Forelimb muscle (tissue), 1 donor: ENCODE results near the gene SLC25A39. TPM values are rescaled to one million over a fixed set of nuclear protein-coding genes. Genes with fewer than 3 reads are reported as not detected.
"Not testable (repeated sequence)": the region's sequence is repeated elsewhere in the genome, so short reads cannot be mapped to it uniquely, and the experiment has no call there.

Source experiments
- DNase-seq: peaks from one replicate; pipeline ENCODE4 v3.0.0-alpha.2; 2013; ENCODE audit warnings: low read depth
- polyA plus RNA-seq: library from polyadenylated mRNA; unstranded; fragments of 120-200 nt; gene quantifications from one replicate; pipeline ENCODE4 v1.2.1, GENCODE V29; 2013; ENCODE audit not compliant: insufficient read length

SLC25A39 gene
- polyA plus RNA-seq, 1 donor, result 54.3 TPM

GRCh38 chr17:44354582-44355561 lies 30.2 kb upstream of the SLC25A39 start:
- no peak for DNase-seq

- no peak for DNase-seq
Observed at GRCh38 chr17:44353672-44354331, 29.2 kb upstream of the SLC25A39 start.

DNA sequence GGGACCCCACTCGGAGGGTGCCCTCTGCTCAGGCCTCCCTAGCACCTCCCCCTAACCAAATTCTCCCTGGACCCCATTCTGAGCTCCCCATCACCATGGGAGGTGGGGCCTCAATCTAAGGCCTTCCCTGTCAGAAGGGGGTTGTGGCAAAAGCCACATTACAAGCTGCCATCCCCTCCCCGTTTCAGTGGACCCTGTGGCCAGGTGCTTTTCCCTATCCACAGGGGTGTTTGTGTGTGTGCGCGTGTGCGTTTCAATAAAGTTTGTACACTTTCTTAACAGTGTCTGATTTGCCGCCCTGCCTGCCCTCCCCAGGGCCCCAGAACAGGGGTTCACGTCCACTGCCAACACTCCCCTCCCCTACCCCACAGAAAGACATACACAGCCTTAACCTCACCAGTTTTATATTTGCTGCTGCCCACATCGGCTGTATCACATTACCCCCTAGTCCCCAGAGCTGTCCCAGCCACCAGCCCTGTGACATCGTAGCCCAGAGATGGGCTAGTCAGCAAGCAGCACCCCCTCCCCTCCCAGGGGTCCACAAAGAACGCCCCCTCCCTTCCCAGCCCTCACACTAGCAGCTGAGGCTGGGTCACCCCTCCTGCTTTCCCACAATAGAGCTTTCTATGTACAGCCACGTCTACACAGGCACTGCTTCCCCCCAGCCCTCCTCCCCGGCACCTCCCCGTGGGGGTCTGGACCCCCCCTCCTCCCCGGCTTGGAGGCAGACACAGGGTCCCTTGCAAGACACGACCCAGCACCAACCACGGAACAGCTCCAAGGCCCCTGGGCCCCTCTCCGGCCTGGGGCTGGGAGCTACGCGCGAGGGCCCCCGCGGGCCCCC lies 28.4 kb upstream of the SLC25A39 start:
- DNase-seq, result no peak

GRCh38 chr17:44351961-44352827 lies 27.6 kb upstream of the SLC25A39 start:
- no peak for DNase-seq

DNA sequence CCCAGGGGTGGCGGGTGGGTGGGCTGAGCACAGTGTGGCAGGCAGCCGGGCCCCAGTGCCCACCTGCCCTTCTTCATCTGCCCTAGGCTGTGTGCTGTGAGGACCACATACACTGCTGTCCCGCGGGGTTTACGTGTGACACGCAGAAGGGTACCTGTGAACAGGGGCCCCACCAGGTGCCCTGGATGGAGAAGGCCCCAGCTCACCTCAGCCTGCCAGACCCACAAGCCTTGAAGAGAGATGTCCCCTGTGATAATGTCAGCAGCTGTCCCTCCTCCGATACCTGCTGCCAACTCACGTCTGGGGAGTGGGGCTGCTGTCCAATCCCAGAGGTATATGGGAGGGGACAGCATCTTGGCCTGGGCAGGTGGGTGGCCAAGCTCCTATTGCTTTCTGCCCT lies 26.8 kb upstream of the SLC25A39 start:
- DNase-seq, result no peak

DNA sequence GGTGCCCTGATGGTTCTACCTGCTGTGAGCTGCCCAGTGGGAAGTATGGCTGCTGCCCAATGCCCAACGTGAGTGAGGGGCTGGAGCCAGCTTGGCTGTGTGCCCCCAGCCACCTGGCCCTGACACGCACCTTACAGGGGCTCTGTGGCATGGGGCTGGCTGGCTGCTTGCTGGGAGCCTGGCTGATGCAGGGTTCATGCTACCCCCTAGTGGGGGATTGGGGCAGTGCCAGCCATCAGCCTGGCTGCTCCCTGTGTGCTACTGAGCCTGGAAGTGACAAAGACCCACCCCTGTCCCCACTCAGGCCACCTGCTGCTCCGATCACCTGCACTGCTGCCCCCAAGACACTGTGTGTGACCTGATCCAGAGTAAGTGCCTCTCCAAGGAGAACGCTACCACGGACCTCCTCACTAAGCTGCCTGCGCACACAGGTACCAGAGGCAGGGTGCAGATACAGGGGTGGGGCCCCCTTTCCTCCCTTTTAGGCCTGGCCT lies 26.2 kb upstream of the SLC25A39 start:
- no peak for DNase-seq

- no peak for DNase-seq
Observed at GRCh38 chr17:44349553-44350070, 25.0 kb upstream of the SLC25A39 start.

- DNase-seq, result no peak
Observed at GRCh38 chr17:44348988-44349364, 24.4 kb upstream of the SLC25A39 start.

GRCh38 chr17:44348234-44348987 lies 23.8 kb upstream of the SLC25A39 start:
- no peak for DNase-seq

DNA sequence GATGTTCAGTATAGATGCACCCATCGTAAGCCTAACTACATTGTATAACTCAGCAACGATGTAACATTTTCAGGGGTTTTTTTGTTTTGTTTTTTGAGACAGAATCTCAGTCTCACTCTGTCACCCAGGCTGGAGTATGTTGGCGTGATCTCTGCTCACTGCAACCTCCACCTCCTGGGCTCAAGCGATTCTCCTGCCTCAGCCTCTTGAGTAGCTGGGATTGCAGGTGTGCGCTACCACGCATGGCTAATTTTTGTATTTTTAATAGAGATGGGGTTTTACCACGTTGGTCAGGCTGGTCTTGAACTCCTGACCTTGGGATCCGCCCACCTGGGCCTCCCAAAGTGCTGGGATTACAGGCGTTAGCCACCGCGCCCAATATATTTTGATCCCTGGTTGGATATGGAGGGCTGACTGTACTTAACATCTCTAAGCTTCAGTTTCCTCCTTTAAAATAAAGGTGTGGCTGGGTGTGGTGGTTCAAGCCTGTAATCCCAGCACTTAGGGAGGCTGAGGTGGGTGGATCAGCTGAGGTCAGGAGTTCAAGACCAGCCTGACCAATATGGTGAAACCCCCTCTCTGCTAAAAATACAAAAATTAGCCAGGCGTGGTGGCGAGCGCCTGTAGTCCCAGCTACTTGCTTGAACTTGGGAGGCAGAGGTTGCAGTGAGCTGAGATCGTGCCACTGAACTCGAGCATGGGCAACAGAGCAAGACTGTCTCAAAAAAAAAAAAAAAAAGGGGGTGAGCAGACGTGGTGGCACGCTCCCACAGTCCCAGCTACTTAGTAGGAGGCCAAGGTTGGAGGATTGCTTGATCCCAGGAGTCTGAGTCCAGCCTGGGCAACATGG lies 22.8 kb upstream of the SLC25A39 start:
- DNase-seq, result not testable (repeated sequence)

- no peak for DNase-seq
Observed at GRCh38 chr17:44346064-44346844, 21.6 kb upstream of the SLC25A39 start.

DNA sequence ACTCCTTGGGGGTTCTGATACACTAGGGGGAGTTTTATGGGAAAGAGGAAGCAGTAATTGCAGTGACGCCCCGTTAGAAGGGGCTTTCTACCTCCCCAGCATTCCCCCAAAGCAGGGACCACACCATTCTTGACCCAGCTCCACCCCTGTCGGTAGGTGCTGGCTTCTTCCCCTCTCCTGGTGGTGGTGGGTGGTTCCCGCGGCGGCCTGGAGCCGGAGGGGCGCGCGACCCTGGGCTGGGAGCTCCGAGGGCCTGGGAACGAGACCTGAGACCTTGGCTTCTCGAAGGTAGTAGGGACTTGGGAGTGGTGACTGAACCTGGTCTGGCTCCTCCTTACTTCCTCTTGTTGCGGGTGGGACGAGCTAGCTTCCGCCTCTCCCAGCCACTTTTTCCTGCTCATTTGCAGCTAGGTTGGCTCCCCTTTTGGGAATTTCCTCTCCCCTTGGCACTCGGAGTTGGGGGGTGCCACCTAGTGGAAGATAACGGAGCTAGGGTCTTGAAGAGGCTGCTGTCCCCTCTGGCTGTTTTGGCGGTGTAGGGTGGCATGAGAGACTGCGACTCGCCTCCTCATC lies 20.9 kb upstream of the SLC25A39 start:
- no peak for DNase-seq

- peak; percentile 97 for DNase-seq
Observed at GRCh38 chr17:44344939-44345453, 20.4 kb upstream of the SLC25A39 start, which contains the start of gene GRN. Gene GRN, plus strand, starts transcription at chr17:44345302. Its CDS starts 3,863 bp downstream, at chr17:44349165.

DNA sequence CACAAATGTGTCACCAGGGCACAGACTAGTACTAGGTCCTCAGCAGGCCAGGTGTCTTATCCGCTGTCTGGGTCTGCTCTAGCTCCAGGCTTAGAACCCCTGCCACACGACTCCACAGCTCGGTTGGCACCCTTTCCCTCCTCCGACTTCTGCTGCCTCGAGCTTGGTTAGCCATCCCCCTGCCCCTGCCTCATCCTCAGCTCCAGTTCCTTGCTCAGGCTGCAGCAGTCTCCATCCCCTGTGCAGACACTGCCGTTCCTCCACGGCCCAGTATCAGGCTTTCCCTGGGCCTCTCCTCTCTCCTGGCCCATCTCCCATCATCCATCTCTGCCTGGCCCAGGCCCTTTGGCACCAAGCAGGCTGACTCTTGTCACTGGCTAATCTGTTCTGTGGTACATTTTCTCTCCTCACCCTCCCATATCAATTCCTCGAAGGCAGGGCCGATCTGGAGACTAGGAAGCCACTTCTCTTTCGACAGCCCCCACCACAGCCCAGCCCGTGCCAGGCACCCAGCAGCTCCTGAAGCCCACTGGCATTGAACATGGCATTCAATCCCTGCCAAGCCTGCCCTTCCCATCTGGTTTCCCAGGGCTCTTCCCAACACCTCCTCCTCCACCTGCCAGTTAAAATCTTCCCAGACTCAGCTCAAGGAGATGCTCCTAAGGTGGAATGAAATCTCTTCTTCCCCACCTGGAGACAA lies 19.0 kb upstream of the SLC25A39 start:
- no peak for DNase-seq

DNA sequence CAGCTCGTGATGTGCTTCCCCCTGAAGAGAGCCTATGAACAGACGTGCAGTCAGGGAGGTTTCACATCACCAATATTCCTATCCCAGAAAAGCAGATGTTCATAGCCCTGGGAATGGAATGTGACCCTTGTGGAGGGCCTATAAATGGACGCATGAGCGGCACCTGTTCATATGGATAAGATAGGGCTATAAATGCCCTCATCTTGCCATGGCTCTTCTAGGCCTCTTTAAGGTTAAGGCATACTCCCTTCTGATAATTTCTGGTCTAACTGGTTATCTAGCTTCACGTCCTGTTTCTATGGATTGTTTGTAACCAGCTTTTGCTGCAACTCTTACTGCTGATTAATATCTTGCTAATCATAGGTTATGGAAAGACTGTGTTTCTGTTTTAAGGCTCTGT lies 15.9 kb upstream of the SLC25A39 start:
- not testable (repeated sequence) for DNase-seq

- no peak for DNase-seq
Observed at GRCh38 chr17:44338702-44339101, 14.1 kb upstream of the SLC25A39 start.

DNA sequence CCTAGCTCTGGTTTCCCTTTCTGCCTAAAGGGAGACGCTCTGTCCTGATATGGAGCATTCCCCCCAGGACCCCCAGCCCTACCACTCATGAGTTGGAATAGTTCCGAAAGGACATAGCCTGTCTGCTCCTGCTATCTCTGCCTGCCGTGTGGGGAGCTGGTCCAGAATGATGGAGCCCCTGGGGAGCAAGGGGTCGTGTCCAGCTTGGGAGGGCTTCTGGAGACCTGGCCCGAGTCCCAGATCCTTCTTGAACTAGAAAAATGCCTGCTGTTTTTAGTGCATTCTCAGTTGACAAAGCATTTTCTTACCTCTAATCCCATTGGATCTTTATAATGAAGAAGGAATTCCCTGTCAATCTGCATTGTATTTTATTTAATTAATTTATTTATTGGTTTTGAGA lies 11.3 kb upstream of the SLC25A39 start:
- no peak for DNase-seq
